ENCODE measurements around the gene DPYSL3. TPM values are rescaled to one million over a fixed set of nuclear protein-coding genes. Genes with fewer than 3 reads are reported as not detected.
"Not testable (repeated sequence)": the region's sequence is repeated elsewhere in the genome, so short reads cannot be mapped to it uniquely, and the experiment has no call there.

DPYSL3 gene
- total RNA-seq, 1 donor from 2014 or later: 138 TPM

DNA sequence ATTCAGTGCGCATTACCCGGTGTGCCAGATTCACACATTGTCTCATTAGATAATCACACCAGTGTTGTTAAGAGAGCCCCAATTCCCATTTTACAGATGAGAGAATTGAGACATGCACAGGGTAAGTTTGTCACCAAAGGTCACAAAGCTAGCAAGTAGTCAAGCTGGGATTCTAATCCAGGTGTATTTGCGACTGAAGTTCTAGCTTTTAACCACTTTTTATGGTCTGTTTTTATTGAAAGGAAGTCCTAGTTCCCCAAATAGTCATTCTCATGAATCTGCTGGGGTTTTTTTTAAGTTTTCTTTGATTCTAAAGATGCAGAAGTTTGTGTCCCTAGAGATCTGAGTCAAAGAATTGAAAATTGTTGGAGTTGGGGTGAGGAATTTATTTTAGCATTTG, 136.5 kb downstream of the DPYSL3 start:
- no peak for DNase-seq (ENCODE audit: low read depth, low spot score)

DNA sequence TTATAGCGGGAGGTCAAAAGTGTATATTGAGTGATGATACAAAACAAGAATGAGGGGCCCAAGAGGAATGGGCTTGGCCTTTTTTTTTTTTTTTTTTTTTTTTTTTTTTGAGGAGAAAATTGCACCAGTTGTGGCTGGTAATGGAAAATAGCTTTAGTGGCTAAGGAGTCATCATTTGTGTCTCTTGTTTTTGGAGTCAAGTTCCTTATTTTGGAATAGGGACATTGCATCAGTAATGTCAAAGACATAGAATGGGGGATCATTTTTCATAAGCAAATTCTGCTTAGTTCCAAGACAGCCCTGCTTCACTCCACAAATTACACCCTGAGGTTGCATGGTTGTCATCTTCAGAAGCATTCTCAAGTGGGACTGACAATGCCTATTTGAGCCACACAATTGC, 137.7 kb downstream of the DPYSL3 start:
- DNase-seq (ENCODE audit: low read depth, low spot score): no peak

DNA sequence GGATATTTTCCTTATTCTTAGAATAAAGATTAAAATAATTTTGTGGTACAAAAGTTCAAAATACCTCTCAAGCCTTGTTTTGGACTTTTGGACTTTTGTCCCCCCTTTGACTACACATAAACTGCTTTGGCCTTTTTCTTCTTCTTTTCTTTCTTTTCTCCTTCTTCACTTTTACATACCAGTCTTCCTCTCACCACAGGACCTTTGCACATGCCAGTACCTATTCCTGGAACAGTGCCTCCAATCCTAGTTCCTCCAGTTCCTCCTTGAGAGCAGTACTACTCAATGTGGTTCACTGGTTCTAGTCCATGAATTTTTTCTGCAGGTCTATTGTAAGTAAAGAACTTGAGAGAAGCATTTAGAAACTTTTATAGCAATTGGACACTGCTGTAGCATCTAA, 138.6 kb downstream of the DPYSL3 start:
- DNase-seq (ENCODE audit: low read depth, low spot score): no peak

DNA sequence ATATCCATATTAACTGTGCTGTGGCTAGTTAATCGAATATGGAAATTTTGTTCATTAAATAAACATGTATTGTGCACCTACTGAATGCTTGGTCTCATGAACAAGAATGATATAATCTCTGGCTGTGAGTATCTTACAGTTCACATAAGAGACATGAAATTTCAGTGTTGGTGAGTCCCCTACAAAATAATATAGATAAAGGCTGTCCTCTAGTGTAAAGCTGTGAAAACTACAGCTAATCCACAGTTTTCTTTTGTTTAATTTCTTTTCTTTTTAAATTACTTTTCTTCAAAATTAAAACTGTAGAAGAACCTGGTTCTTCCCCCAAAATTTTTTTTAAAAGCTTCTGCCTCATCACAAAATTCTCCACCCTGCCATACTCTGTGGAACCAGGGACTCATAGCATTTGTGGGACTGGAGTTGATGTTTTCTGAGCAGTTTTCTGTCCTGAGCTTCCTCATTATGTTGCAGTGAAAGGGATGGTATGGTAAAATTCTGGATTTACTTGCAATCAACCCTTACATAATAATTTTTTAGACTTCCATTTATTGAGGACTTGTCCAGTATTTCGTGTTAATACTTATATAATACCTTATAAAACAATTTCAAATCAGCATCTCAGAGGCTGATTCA, 140.0 kb downstream of the DPYSL3 start:
- DNase-seq (ENCODE audit: low read depth, low spot score): no peak

DNA sequence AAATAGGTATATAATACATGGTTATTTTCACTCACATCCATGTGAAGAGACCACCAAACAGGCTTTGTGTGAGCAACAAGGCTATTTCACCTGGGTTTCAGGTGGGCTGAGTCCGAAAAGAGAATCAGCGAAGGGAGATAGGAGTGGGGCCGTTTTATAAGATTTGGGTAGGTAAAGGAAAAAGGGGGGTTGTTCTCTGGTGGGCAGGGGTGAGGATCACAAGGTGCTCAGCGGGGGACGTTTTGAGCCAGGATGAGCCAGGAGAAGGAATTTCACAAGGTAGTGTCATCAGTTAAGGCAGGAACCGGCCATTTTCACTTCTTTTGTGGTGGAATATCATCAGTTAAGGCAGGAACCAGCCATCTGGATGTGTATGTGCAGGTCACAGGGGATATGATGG, 142.5 kb downstream of the DPYSL3 start:
- not testable (repeated sequence) for DNase-seq (ENCODE audit: low read depth, low spot score)

DNA sequence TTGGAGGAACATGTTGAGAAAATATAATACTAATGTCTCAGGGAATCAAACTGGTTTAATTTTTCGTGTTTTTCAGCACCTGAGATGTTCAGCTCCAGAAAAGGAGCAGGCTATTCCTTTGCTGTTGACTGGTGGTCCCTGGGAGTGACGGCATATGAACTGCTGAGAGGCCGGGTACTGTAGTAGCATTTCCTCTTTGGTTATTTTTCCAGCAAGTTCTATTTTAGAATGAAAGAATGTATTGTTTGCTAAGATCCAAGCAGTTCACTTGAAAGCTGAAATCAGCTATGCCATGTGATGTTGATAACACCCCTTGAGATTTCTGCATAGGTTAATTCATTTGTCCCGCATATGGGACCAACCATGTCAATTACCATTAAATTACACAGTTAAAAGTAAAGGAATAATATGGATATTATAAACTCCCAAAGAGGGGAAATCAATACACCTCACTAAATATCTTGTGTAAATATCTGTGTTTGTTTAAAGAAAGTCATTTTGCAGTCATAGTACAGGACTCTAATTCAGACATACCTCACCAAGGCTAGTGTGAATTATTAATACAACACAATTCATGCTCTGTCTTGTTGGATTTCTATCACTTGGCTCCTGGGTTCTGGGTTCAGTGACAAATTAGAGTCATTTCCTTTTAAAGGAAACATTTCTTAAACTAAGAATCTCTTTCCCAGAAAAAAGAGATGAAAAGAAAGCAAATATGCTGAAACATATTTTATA, 148.3 kb downstream of the DPYSL3 start:
- DNase-seq (ENCODE audit: low read depth, low spot score): no peak

DNA sequence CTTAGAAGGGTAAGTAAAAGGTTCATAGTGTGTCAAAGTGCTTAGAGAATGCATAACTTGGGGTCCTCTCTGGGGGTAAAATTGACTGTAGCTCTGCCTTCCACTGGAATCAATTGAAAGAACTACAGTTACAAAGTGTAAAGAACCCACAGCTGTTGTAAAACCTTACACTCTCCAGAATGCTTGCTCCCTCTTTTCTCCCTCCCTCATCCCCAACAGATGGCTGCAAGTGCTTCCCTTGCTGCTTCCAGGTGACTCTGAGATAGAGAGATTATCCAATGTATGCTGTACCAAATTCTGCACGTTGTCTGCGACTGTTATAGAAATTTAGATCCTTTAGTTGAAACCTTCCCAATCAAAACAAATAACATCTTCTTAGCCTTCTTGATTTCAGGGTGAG, 149.1 kb downstream of the DPYSL3 start:
- DNase-seq (ENCODE audit: low read depth, low spot score): no peak

DNA sequence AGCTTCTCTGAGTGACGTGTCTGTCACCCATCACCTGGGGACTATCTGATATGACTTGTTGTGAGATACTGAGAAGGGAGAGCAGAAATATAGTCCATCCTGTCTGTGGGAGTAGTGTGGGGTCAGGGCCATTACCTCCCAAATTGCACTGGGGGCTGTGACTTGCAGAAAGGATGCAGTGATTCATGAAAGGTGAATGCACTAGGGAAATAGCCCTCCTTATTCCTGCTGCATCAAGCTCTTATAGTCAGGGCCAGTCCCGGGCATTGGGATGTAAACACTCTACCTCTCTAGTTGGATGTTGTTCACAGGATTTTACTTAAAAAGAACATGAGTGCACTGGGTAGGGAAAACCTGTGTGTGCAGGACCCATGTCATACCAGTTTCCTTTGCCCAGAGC, 150.3 kb downstream of the DPYSL3 start:
- no peak for DNase-seq (ENCODE audit: low read depth, low spot score)

DNA sequence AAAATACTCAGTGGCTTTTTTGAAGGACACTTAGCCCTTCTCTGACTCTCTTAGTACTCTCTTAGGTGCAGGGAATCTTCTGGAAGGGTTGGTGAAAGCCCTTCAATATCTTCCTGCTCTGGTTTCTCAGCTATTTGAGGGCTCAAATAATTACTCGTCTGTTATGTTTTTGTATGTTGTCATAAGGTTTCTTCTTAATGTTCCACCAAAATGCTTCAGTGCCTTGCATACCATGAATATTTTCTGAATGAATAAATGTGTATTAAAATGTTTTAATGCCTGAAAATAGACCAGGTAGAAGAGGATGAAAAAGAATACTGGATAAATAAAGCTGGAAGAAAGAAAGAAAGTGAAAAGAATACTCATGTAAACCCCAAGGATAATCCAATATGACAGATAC, 150.8 kb downstream of the DPYSL3 start:
- DNase-seq (ENCODE audit: low read depth, low spot score): no peak

DNA sequence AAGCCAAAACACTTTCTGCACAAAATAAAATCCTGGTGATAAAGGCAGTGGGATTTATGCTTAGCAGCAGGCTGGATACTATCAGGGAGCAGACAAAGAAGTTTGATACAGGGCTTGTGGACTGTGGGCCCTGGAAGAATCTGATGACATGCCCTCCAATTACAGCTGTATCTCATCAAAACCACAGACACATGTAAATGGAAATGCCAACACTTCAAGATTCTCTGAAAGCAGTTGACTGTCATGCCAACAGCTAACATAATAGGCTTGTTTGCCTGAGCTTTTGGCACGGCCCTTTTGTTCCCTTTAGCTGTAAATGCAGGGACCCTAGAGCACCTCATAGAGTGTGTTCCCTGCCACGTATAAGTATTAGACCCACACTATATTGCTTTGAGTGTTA, 160.6 kb downstream of the DPYSL3 start:
- DNase-seq (ENCODE audit: low read depth, low spot score): no peak

DNA sequence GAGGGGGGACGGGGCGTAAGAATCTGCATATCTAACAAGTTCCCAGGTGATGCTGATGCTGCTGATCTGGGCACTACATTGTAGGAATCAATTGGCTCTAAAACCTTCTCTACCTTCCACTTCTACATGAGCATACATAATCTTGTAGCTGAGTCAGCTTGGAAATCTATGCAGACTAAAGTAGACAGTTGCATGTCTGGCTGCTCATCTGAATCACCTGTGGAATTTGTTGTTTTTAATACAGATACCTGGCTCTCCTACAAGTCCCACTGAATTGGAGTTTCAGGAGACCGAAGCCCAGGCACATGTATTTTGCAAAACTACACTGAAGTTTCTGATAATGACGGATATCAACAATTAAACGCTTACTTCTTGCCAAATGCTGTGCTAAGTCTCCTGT, 161.4 kb downstream of the DPYSL3 start:
- DNase-seq (ENCODE audit: low read depth, low spot score): no peak

DNA sequence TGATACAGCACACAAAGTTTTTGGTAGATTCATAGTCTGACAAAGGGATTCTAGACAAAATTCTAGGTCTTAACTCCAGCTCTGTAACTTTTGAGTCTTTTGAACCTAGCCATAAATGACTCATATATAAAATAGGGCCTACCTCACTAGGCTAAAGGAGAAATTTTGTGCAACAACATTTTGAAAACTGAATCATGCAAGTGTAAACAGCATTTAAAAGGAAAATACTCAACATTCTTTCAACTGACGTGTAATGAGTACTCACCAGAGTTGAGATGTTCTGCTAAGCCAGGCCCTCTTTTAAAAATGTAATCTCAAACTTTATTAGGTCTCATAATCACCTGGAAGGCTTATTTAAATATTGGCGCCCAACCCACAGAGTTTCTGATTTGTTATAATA, 161.8 kb downstream of the DPYSL3 start:
- no peak for DNase-seq (ENCODE audit: low read depth, low spot score)

DNA sequence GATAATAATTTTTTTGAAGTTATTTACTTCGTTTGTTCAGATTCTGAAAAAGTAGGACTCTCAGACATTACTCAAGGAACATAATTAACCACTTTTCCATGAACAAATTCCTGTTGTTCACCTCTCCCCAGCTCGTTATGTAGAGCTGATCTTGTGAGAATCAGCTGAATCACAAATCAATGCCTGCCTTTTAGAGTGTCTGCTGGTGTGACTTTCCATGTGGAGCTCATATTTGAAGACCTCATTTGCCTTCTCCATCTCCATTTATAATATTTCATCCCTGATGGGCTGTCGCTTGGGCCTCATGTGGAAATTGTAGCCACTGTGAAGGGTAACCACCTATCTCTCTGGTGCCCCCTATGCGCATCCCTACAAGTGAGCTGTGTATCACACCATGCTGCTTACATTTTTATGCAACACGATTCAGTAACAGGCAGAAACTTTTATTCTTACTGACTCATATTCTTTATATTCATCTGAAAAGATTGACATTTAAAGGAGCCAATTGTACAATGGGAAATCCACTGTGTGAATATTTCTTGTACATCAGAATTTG, 163.8 kb downstream of the DPYSL3 start:
- no peak for DNase-seq (ENCODE audit: low read depth, low spot score)

DNA sequence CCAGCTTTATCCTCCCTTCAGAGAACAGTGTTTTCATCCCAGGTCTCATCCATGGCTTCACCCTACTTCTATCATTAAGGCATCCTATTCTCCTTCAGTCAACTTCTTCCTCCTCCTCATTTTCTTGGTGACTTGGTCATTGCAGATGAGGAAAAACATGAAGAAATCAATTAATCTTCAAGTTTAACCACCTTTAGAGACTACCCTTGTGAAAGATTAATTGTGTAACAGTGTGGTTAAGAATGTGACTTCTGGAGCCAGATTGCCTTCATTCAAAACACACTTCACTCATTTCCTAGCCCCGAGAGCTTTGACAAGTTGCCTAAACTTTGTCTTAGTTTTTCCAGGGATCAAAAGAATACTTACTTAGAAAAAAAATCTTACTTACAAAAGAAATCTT, 165.0 kb downstream of the DPYSL3 start:
- DNase-seq (ENCODE audit: low read depth, low spot score): no peak

DNA sequence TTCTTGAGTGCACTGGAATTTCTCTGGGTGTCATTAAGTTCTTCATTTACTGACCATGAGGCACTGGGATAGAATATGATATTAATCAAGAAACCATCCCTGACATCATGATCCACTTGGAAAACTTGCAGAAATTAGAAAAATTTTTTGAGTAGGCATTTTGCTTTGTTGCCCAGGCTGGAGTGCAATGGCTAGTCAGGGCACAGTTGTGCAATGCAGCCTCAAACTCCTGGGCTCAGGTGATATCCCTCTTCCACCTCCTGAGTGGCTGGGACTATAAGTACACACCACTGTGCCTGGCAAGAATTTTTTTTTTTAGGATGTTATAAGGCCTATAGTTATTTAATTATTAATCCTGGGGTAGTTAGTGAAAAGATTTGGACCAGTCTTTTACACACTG, 168.5 kb downstream of the DPYSL3 start:
- DNase-seq (ENCODE audit: low read depth, low spot score): no peak

DNA sequence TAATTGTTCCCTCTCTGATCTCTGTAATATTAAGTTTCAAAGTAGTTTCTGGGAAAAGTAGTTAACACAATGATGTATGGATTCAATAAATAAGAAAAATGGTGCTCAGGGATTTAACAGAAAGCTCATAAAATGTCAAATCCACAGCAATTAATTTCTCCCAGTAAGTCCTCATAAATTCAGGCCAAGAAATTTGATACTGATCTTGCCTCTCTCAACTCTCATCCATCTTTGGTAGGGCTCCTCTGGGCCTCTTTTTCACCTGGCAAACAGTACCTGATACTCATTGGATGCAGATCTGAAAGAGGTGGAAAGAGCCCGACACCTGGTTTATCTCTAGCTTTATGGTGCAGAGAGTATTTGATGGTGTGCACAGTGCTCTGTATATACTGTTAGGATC, 168.9 kb downstream of the DPYSL3 start:
- no peak for DNase-seq (ENCODE audit: low read depth, low spot score)

All from pulmonary artery endothelial cell (primary cell).